ENCODE data around the gene OR8S1.

- TF ChIP-seq CTCF (IDR thresholded peaks at IDR 0.05) (no peak), POLR2A (IDR thresholded peaks at IDR 0.05) (no peak)
Observed at GRCh38 chr12:48482198-48482597, 43.2 kb upstream of the OR8S1 start, which contains the start of gene C12orf54.

Data from breast epithelium (tissue), 3 donors.